Natural killer cell treated with Interleukin-12 subunit alpha and Interleukin-12 subunit beta and Interleukin-15 and Interleukin-18, amount 100 ng/mL, for 72 hours (primary cell): Measurements from ENCODE around the gene SMTNL2. TPM values are rescaled to one million over a fixed set of nuclear protein-coding genes. Genes with fewer than 3 reads are reported as not detected.
"Not testable (repeated sequence)": the region's sequence is repeated elsewhere in the genome, so short reads cannot be mapped to it uniquely, and the experiment has no call there.

ENCODE experiments used
- ATAC-seq, 2 donors: fragments of 150-1000 bp; cut with Tn5 transposase in 1 of 2; sonication (Bioruptor Pico), chemical (Tn5 transposase) in 1 of 2; 2 replicates each; pipeline ENCODE4 v1.10.0; 2021
- DNase-seq: peaks from one replicate; pipeline ENCODE4 v3.0.0; 2022; ENCODE audit warnings: low spot score
- H3K27ac Mint-ChIP-seq, 2 donors: 1 replicate in 1 of 2; 2 replicates in 1 of 2; pipeline ENCODE4 v1.8.0; 2022; ENCODE audit warnings: mixed read lengths in 2 of 2, mild to moderate bottlenecking in 1 of 2, moderate library complexity in 1 of 2
- H3K27me3 Mint-ChIP-seq, 2 donors: 1 replicate in 1 of 2; 2 replicates in 1 of 2; pipeline ENCODE4 v1.8.0; 2022; ENCODE audit warnings: mixed read lengths in 2 of 2
- H3K36me3 Mint-ChIP-seq: one replicate; pipeline ENCODE4 v1.8.0; 2022; ENCODE audit warnings: mixed read lengths
- H3K4me1 Mint-ChIP-seq, 2 donors: 1 replicate in 1 of 2; 2 replicates in 1 of 2; pipeline ENCODE4 v1.8.0; 2022; ENCODE audit warnings: low read depth in 2 of 2, mixed read lengths in 2 of 2, mild to moderate bottlenecking in 1 of 2
- H3K4me3 Mint-ChIP-seq: one replicate; pipeline ENCODE4 v1.8.0; 2022; ENCODE audit warnings: mixed read lengths
- H3K9me3 Mint-ChIP-seq: 2 replicates; pipeline ENCODE4 v1.8.0; 2022; ENCODE audit warnings: mixed read lengths
- total RNA-seq, 2 donors: library from RNA; stranded (reverse); gene quantifications; one replicate each; pipeline ENCODE4 v1.2.3, GENCODE V29; 2022

Gene SMTNL2
- total RNA-seq, 2 donors from 2014 or later, result not detected

DNA sequence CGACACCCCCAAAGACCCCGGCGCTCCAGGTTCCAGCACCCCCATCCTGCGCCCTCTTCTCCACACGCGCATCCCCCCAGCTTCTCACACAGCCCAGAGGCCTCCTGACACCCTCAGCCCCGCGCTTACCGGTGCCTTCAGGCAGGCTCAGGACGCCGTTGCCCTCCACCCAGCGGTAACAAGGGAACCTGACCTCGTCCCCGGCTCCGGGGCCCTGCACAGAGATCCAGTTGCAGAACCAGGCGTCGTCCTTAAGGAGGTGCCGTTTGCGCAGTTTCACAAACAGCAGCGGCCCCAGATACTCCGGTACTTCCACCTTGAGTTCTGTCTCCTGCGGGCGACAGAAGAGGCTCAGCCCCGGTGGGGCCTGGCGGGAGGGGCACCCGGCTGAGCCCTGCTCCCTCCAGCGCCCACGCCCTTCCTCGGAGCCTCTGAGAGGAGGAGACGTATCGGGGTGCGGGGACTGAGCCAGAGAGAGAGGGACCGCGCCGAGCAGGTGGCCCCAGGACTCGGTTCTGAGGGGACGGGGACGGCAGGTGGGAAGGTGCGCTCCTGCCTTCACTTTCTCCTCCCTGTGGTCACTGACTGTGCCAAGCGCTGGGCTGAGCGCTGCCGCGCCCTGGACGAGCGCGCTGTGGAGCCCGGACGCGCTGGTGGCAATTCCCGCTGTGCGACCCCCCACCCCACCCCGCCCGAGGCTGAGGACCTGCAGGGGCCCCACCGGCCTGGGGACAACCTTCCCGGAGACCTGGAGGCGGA is 55.2 kb downstream of the SMTNL2 start:
- H3K36me3 Mint-ChIP-seq, H3K27ac Mint-ChIP-seq, DNase-seq, H3K9me3 Mint-ChIP-seq, H3K4me3 Mint-ChIP-seq, H3K4me1 Mint-ChIP-seq: not testable (repeated sequence)
- ATAC-seq, result peak in 1 of 2 donors; percentile 11
- H3K27me3 Mint-ChIP-seq, result peaks cover 58 to 62% of the 10 kb centered on the region in 2 donors

DNA sequence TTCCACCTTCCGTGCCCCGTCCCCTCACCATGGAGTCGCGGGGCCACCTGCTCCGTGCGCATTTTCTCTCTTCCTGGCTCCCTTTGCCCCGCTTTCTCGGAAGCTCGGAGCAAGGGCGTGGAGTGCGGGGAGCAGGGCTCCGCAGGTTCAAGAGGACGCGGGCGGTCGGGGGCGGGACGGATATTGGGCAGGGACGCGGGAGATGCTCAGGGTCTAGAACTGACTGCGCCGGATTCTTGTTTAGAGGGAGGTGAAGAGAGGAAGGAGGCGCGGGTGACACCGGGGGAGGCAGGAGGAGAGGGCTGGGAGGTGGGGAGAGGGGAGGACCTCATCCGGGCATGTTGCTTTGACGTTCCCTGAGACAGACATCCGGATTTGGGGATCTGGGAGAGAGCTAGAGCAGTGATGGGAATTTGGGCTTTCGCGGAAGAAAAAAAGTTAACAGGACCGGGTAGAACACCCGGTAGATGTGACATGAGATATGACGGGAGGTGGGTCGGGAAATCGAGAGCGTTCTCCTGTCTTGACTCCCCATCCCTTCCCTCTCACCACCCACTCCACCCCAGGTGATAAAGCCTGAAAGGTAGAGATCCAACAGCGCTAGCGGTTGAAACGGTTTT is 56.4 kb downstream of the SMTNL2 start:
- not testable (repeated sequence) for H3K27ac Mint-ChIP-seq, H3K4me1 Mint-ChIP-seq, H3K36me3 Mint-ChIP-seq, ATAC-seq, H3K9me3 Mint-ChIP-seq, DNase-seq, H3K4me3 Mint-ChIP-seq
- H3K27me3 Mint-ChIP-seq, result peaks cover 56 to 66% of the 10 kb centered on the region in 2 donors

DNA sequence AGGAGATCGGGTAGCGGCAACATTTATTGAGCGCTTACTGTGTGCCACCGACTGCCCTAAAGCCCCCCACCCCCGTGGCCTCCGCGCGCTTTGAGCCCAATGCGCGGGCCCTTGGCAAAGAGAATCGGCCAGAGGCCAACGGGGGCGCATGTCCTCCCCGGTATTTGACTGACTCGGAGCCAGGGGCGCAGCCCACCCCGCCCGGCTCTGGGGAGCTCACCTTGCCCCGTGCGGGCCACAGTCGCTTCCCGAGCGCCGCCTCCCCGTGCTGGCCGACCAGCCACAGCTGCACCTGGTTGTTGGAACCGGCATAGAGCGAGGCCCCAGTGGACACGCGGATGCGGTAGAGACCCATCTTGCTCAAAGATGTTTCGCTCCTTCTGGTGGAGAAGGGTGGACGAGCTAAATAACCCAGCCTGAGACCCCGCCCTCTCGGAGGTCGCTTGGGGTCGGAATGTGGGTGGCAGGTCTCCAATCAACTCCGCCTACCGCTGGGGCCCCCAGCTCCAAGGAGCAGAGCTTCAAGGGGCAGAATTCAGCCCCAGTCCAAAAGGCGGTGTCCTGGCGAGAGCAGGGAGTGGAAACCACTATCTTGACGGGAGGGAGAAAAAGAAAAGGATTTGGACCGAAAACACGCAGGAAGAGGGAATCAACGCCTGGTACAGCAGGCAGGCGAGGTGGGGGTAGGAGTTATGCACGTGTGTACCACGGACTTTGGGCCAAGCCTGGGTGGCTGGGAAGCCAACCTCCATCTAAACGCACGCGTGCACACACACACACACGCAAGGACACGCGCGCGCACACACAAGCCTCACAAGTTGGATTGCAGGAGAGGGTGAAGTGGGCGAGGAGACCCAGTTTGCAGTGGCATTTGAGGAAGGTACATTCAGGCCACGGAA is 57.2 kb downstream of the SMTNL2 start, which contains the start of gene ALOX15:
TSS of gene ALOX15 (minus strand) at position 382 of the 899 bp plus-strand sequence. CDS start at position 355, 27 bp downstream.
- DNase-seq (no peak), ATAC-seq (no peak)
- Mint-ChIP-seq H3K9me3 (no peaks in the 10 kb centered on the region), H3K27ac (no peak within 1 kb of the TSS), H3K4me1 (no peaks in the 10 kb centered on the region), H3K36me3 (no peaks in the 10 kb centered on the region), H3K27me3 (peaks cover 48 to 57% of the 10 kb centered on the region in 2 donors), H3K4me3 (no peak within 1 kb of the TSS)

DNA sequence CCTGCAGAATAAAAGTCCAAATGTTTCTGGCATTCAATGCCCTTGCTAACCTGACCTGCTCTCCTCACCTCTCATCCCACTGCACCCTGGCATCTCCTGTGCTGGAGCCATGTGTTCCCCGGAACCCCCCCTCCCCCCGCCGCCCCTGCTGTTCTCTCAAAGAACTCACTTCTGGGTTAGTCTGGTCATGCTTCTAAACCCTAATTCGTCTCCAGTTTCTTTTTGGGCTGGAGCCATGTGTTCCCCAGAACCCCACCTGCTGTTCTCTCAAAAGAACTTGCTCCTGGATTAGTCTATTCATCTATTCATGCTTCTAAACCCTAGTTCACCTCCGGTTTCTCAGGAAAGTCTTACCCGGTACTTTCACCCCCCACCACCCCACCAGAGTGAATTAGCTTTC is 58.0 kb downstream of the SMTNL2 start:
- no peak overlapping the region for H3K4me3 Mint-ChIP-seq
- peaks cover 43 to 52% of the 10 kb centered on the region in 2 donors for H3K27me3 Mint-ChIP-seq
- H3K36me3 Mint-ChIP-seq, result no peaks in the 10 kb centered on the region
- no peaks in the 10 kb centered on the region for H3K4me1 Mint-ChIP-seq
- ATAC-seq, result no peak
- H3K9me3 Mint-ChIP-seq, result no peaks in the 10 kb centered on the region
- no peak for DNase-seq
- H3K27ac Mint-ChIP-seq, result no peak overlapping the region

DNA sequence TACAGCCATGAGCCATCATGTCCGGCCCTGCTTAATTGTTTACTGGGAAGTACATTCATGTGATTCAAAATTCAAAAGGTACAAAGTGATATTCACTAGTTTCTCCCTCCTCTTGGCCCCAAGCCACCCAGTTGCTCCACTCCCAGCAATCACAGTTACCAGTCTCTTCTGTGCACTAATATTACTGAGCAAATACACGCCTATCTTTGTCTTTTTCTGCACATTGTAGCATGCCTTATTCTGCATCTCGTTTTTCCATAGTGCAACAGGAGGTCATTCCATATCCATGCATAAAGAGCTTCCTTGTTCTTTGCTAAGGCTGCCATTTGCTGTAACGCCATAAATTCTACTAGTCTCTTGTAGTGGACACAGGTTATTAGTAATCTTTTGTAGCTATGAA is 59.3 kb downstream of the SMTNL2 start:
- no peaks in the 10 kb centered on the region for H3K36me3 Mint-ChIP-seq
- peaks cover 39 to 53% of the 10 kb centered on the region in 2 donors for H3K27me3 Mint-ChIP-seq
- ATAC-seq, result no peak
- no peak overlapping the region for H3K4me3 Mint-ChIP-seq
- no peaks in the 10 kb centered on the region for H3K4me1 Mint-ChIP-seq
- no peaks in the 10 kb centered on the region for H3K9me3 Mint-ChIP-seq
- no peak for DNase-seq
- H3K27ac Mint-ChIP-seq, result no peak overlapping the region

DNA sequence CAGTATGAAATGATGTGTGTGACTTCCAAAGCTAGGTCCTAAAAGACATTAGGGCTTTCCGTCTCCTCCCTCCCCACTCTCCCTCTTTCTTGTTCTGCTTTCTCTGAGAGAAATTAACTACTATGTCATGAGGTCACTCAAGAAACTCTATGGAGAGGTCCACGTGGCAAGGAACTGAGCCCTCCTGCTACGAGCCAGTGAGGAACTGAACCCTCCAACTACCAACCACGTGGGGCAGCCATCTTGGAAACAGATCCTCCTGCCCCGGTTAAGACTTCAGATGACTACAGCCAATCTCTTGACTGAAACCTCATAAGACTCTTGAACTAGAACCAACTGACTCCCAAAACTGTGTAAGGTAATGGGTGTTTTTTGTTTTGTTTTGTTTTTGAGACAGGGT is 61.3 kb downstream of the SMTNL2 start:
- no peaks in the 10 kb centered on the region for H3K36me3 Mint-ChIP-seq
- H3K4me3 Mint-ChIP-seq, result no peak overlapping the region
- ATAC-seq (no peak), DNase-seq (no peak)
- H3K4me1 Mint-ChIP-seq, result no peaks in the 10 kb centered on the region
- no peaks in the 10 kb centered on the region for H3K9me3 Mint-ChIP-seq
- no peak overlapping the region for H3K27ac Mint-ChIP-seq
- peaks cover 38 to 53% of the 10 kb centered on the region in 2 donors for H3K27me3 Mint-ChIP-seq

DNA sequence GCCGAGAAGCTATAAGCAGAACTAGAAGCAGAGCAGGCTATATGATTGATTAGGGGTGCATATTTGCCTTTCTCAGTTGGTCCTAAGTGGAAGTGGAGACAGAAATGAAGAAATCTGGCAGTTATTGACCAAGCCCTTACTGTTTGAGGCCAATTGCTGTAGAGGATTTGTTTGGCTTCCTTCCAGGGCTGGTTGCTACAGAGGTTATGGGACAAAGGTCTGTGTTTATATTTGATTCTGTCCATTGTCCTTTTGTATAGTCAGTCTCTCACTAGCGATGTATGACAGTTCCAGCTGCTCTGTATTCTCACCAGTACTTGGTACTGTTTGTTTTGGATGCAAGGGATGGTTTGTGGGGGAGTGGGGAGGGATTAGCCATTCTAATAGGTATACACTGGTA is 64.4 kb downstream of the SMTNL2 start:
- Mint-ChIP-seq H3K36me3 (no peaks in the 10 kb centered on the region), H3K4me1 (no peaks in the 10 kb centered on the region), H3K27me3 (peaks cover 19 to 37% of the 10 kb centered on the region in 2 donors), H3K4me3 (no peak overlapping the region), H3K27ac (no peak overlapping the region), H3K9me3 (no peaks in the 10 kb centered on the region)
- no peak for ATAC-seq
- DNase-seq, result no peak

DNA sequence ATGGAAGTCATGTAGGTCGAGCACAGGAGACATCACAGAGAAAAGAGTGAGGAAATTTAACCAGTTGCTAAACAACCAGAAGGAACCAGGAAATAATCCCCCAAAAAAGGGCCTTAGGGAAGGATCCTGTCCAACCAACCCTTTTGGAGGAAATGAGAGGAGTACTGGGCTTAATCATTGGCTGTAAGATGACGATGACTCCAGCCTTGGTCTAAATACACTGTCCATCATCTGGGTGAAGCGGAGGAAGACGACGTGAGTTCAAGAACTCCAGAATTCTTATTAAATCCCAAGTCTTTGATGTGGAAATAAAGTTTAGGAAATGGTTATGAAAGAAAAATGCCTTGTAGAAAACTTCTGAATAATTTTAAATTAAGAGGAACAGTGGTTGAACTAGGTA is 68.7 kb downstream of the SMTNL2 start:
- Mint-ChIP-seq H3K9me3 (no peaks in the 10 kb centered on the region), H3K27ac (no peak overlapping the region), H3K27me3 (peaks cover 12 to 24% of the 10 kb centered on the region in 2 donors), H3K4me1 (no peaks in the 10 kb centered on the region), H3K36me3 (no peaks in the 10 kb centered on the region), H3K4me3 (no peak overlapping the region)
- no peak for DNase-seq
- no peak for ATAC-seq

DNA sequence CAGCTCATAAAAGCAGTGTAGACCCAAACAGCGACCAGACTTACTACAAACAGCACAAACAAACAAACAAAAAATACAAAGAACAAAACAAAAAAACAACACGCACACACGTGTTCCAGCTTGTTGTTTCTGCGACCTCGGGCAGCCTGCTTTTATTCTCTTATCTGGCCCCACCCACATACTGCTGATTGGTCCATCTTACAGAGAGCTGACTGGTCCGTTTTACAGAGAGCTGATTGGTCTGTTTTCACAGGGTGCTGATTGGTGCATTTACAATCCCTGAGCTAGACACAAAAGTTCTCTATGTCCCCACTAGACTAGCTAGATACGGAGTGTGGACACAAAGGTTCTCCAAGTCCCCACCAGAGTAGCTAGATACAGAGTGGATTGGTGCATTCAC is 71.6 kb downstream of the SMTNL2 start:
- H3K27me3 Mint-ChIP-seq, result peaks cover 11 to 14% of the 10 kb centered on the region in 2 donors
- H3K4me1 Mint-ChIP-seq, H3K27ac Mint-ChIP-seq, H3K9me3 Mint-ChIP-seq, DNase-seq, H3K4me3 Mint-ChIP-seq, ATAC-seq, H3K36me3 Mint-ChIP-seq: not testable (repeated sequence)

DNA sequence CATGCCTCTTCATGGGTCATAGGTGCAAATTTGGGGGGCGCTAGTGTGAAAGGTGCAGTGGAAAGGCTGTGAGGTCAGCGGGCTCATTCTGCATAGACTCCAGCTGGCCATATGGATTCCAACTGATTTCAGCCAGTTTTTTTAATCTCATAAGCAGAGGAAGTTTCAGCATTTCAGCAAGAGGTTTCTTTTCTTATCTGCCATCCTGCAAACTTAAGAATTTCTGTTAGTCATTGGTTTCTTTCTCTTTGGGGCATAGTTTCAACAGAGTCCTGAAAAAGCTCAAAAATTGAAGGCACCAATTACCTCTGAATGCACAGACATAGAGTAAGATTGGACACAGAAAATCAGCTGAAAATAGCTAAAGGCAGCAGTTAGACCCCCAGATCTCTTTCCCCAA is 73.3 kb downstream of the SMTNL2 start:
- Mint-ChIP-seq H3K27me3 (peaks cover 7 to 11% of the 10 kb centered on the region in 2 donors), H3K27ac (no peak overlapping the region), H3K9me3 (no peaks in the 10 kb centered on the region), H3K4me1 (peaks cover 3 to 6% of the 10 kb centered on the region in 2 donors), H3K4me3 (no peak overlapping the region), H3K36me3 (no peaks in the 10 kb centered on the region)
- no peak for DNase-seq
- ATAC-seq, result no peak

Other genes starting within 250 kb of the SMTNL2 start
- 10 to 100 TPM; 55.3 to 82.5 TPM for gene UBE2G1, start 217.9 kb upstream of the SMTNL2 start, total RNA-seq
- gene SPNS3, start 150.6 kb upstream of the SMTNL2 start, total RNA-seq, result 1 to 10 TPM; 1.1 to 1.9 TPM
- gene SPNS2, start 85.6 kb upstream of the SMTNL2 start, total RNA-seq, result not detected
- gene MYBBP1A, start 29.1 kb upstream of the SMTNL2 start, total RNA-seq, result 100 to 1,000 TPM in 1 of 2 donors, 10 to 100 TPM in 1; 92.3 to 246 TPM
- not detected for gene GGT6, start 24.0 kb upstream of the SMTNL2 start, total RNA-seq
- gene ALOX15, start 57.1 kb downstream of the SMTNL2 start, total RNA-seq, result not detected
- gene PELP1, start 119.6 kb downstream of the SMTNL2 start, total RNA-seq, result 100 to 1,000 TPM in 1 of 2 donors, 10 to 100 TPM in 1; 76.9 to 161 TPM
- 100 to 1,000 TPM; 834 to 935 TPM for gene ARRB2, start 126.1 kb downstream of the SMTNL2 start, total RNA-seq
- gene MED11, start 146.9 kb downstream of the SMTNL2 start, total RNA-seq, result 10 to 100 TPM; 27.2 to 34.6 TPM
- 1 to 10 TPM; 1.0 to 2.3 TPM for gene ZMYND15, start 155.3 kb downstream of the SMTNL2 start, total RNA-seq
- 10 to 100 TPM; 22.6 to 46.3 TPM for gene CXCL16, start 155.4 kb downstream of the SMTNL2 start, total RNA-seq
- not detected for gene TM4SF5, start 187.4 kb downstream of the SMTNL2 start, total RNA-seq
- 10 to 100 TPM in 1 of 2 donors, 1 to 10 TPM in 1; 4.5 to 15.4 TPM for gene VMO1, start 201.8 kb downstream of the SMTNL2 start, total RNA-seq
- gene GLTPD2, start 204.4 kb downstream of the SMTNL2 start, total RNA-seq, result under 1 TPM in 1 of 2 donors, not detected in 1; 0.38 TPM
- 100 to 1,000 TPM; 145 to 174 TPM for gene PSMB6, start 211.6 kb downstream of the SMTNL2 start, total RNA-seq
- gene PLD2, start 222.6 kb downstream of the SMTNL2 start, total RNA-seq, result 10 to 100 TPM; 38.4 to 46.9 TPM
- 10 to 100 TPM; 72.4 to 98.2 TPM for gene MINK1, start 248.8 kb downstream of the SMTNL2 start, total RNA-seq